HuH-7 (cell line): ENCODE data around the gene CFAP97D1.
"Not testable (repeated sequence)": the region's sequence is repeated elsewhere in the genome, so short reads cannot be mapped to it uniquely, and the experiment has no call there.

Source experiments
- DNase-seq: peaks from one replicate; pipeline ENCODE4 v3.0.0; 2011; ENCODE audit warnings: low spot score

CFAP97D1 gene

GRCh38 chr17:43798024-43798423, 17.8 kb downstream of the CFAP97D1 start:
- not testable (repeated sequence) for DNase-seq

- no peak for DNase-seq
Observed at GRCh38 chr17:43799047-43799446, 18.8 kb downstream of the CFAP97D1 start.

GRCh38 chr17:43800736-43801135, 20.5 kb downstream of the CFAP97D1 start:
- DNase-seq, result no peak

- no peak for DNase-seq
Observed at GRCh38 chr17:43801844-43802243, 21.6 kb downstream of the CFAP97D1 start.

GRCh38 chr17:43803758-43804157, 23.5 kb downstream of the CFAP97D1 start:
- no peak for DNase-seq

- no peak for DNase-seq
Observed at GRCh38 chr17:43805117-43805516, 24.9 kb downstream of the CFAP97D1 start.

GRCh38 chr17:43808076-43808475, 27.8 kb downstream of the CFAP97D1 start:
- DNase-seq, result no peak

- DNase-seq, result no peak
Observed at GRCh38 chr17:43809121-43809520, 28.9 kb downstream of the CFAP97D1 start.

- no peak for DNase-seq
Observed at GRCh38 chr17:43810226-43810715, 30.0 kb downstream of the CFAP97D1 start.

- no peak for DNase-seq
Observed at GRCh38 chr17:43810823-43811222, 30.6 kb downstream of the CFAP97D1 start.

GRCh38 chr17:43812396-43813265, 32.4 kb downstream of the CFAP97D1 start:
- no peak for DNase-seq

GRCh38 chr17:43813386-43813785, 33.2 kb downstream of the CFAP97D1 start:
- DNase-seq, result no peak

- no peak for DNase-seq
Observed at GRCh38 chr17:43814026-43814425, 33.8 kb downstream of the CFAP97D1 start.

GRCh38 chr17:43814714-43815113, 34.5 kb downstream of the CFAP97D1 start:
- DNase-seq, result no peak

GRCh38 chr17:43816336-43817320, 36.4 kb downstream of the CFAP97D1 start:
- no peak for DNase-seq

GRCh38 chr17:43817826-43818225, 37.6 kb downstream of the CFAP97D1 start:
- DNase-seq, result no peak

GRCh38 chr17:43818966-43819365, 38.7 kb downstream of the CFAP97D1 start:
- DNase-seq, result no peak

- no peak for DNase-seq
Observed at GRCh38 chr17:43820759-43821158, 40.5 kb downstream of the CFAP97D1 start.

- DNase-seq, result no peak
Observed at GRCh38 chr17:43822570-43823190, 42.4 kb downstream of the CFAP97D1 start.

GRCh38 chr17:43823350-43824084, 43.3 kb downstream of the CFAP97D1 start:
- no peak for DNase-seq

GRCh38 chr17:43825567-43825966, 45.3 kb downstream of the CFAP97D1 start:
- DNase-seq, result no peak
